ENCODE data around the gene SVBP. TPM values are rescaled to one million over a fixed set of nuclear protein-coding genes. Genes with fewer than 3 reads are reported as not detected.

Gene SVBP
- total and polyA plus RNA-seq, 12 donors, result 11.6 to 31.7 (median 14.5) TPM

- H3K27ac ChIP-seq, result no peak overlapping the region
- no peak overlapping the region for H3K4me3 ChIP-seq
- no peaks in the 10 kb centered on the region for H3K27me3 ChIP-seq
- H3K9me3 ChIP-seq, result no peaks in the 10 kb centered on the region
- DNase-seq, result no peak
- peaks cover 0 to 34% (median 0%) of the 10 kb centered on the region in 9 donors for H3K36me3 ChIP-seq
- TF ChIP-seq CTCF (IDR thresholded peaks at IDR 0.05), result no peak
- ATAC-seq, result no peak
- H3K4me1 ChIP-seq, result no peaks in the 10 kb centered on the region
- intact Hi-C loops (cut with DNase I), result no loop called here
Observed at GRCh38 chr1:42831273-42831672, 14.1 kb upstream of the SVBP start.

GRCh38 chr1:42830631-42831030, 13.4 kb upstream of the SVBP start:
- H3K4me1 ChIP-seq, result no peaks in the 10 kb centered on the region
- no peaks in the 10 kb centered on the region for H3K9me3 ChIP-seq
- peaks cover 0 to 34% (median 0%) of the 10 kb centered on the region in 9 donors for H3K36me3 ChIP-seq
- H3K27me3 ChIP-seq, result no peaks in the 10 kb centered on the region
- intact Hi-C loops (cut with DNase I), result no loop called here
- H3K4me3 ChIP-seq, result no peak overlapping the region
- WGBS, 2 donors, result 88 to 91% methylated on average over 17 of the region's 17 CpGs
- no peak for TF ChIP-seq CTCF (IDR thresholded peaks at IDR 0.05)
- no peak for DNase-seq
- H3K27ac ChIP-seq, result no peak overlapping the region
- ATAC-seq, result no peak

GRCh38 chr1:42825036-42825851, 8.0 kb upstream of the SVBP start:
- ATAC-seq, result no peak
- 75 to 77% methylated on average over 10 of the region's 10 CpGs for WGBS, 2 donors
- H3K4me3 ChIP-seq, result no peak overlapping the region
- H3K27ac ChIP-seq, result no peak overlapping the region
- H3K9me3 ChIP-seq, result no peaks in the 10 kb centered on the region
- H3K4me1 ChIP-seq, result peaks cover 0 to 14% (median 0%) of the 10 kb centered on the region in 9 donors
- H3K27me3 ChIP-seq, result no peaks in the 10 kb centered on the region
- no peak for TF ChIP-seq CTCF (IDR thresholded peaks at IDR 0.05)
- DNase-seq, result no peak
- intact Hi-C loops (cut with DNase I), result no loop called here
- H3K36me3 ChIP-seq, result peaks cover 0 to 24% (median 0%) of the 10 kb centered on the region in 9 donors

DNA sequence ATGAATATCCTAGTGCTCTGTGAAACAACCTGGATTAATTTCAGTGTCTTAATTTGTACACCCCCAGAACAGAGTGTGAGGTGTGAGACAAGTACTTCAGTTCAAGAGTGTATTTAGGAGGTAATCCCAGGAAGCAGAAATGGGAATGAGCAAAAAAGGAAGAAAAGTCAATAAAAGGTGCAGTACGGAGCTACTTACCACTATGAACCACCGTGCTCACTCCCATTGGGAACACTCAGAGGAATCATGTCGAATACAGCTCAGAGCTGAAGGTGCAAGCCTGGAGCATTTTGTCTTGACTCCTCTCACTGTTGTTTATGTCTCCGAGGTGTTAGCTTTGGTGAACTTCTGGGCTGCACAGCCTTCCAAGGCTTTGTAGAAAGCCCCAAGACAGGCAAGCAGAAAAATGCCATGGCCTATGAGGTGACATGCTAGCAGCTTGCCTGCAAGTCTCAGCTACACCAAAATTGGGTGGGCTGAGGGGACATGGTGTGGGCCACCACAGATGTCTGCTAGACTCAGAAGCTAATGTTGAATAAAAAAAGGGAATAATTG, 7.4 kb upstream of the SVBP start:
- H3K9me3 ChIP-seq, result no peaks in the 10 kb centered on the region
- no peak for TF ChIP-seq CTCF (IDR thresholded peaks at IDR 0.05)
- H3K4me3 ChIP-seq, result no peak overlapping the region
- H3K36me3 ChIP-seq, result peaks cover 0 to 17% (median 0%) of the 10 kb centered on the region in 9 donors
- H3K27me3 ChIP-seq, result no peaks in the 10 kb centered on the region
- DNase-seq (no peak), ATAC-seq (no peak)
- intact Hi-C loops (cut with DNase I), result no loop called here
- H3K4me1 ChIP-seq, result peaks cover 0 to 14% (median 0%) of the 10 kb centered on the region in 9 donors
- no peak overlapping the region for H3K27ac ChIP-seq
- WGBS, 2 donors, result 95 to 96% methylated on average over 4 of the region's 4 CpGs
